Left ventricle myocardium inferior (tissue), 1 donor: Measurements from ENCODE around the gene TCFL5. TPM values are rescaled to one million over a fixed set of nuclear protein-coding genes. Genes with fewer than 3 reads are reported as not detected.
A peak's percentile ranks its signal among the peaks of the same experiment; 100 is the strongest.

ENCODE experiments used
- DNase-seq: peaks from one replicate; pipeline ENCODE4 v3.0.0-alpha.2; 2020
- H3K27ac ChIP-seq: fragments of 200-600 bp; replicated peaks from 2 replicates; pipeline ENCODE4 v1.8.0; 2021
- H3K27me3 ChIP-seq: fragments of 200-600 bp; 2 replicates; pipeline ENCODE4 v1.8.0; 2021; ENCODE audit warnings: low read depth
- H3K36me3 ChIP-seq: fragments of 200-600 bp; 2 replicates; pipeline ENCODE4 v1.8.0; 2021
- H3K4me1 ChIP-seq: fragments of 200-600 bp; 2 replicates; pipeline ENCODE4 v1.8.0; 2021
- H3K4me3 ChIP-seq: fragments of 200-600 bp; 2 replicates; pipeline ENCODE4 v1.8.0; 2021; ENCODE audit warnings: mild to moderate bottlenecking, moderate library complexity
- H3K9me3 ChIP-seq: fragments of 200-600 bp; replicated peaks from 2 replicates; pipeline ENCODE4 v1.8.0; 2021
- intact Hi-C: fragments of 100-400 bp; cut with micrococcal nuclease; formaldehyde crosslinking; loops from one replicate; pipeline ENCODE4 v1.11.0; 2022
- total RNA-seq: library from RNA; stranded (reverse); fragmentation: NEBNext Ultra II Directional; extraction: Animal tissue kit (Norgen Biotek cat#: 25700); gene quantifications from one replicate; pipeline ENCODE4 v1.2.1, GENCODE V29; 2021
- TF ChIP-seq, protein P1 (sequence below): fragments of 200-600 bp; IDR thresholded peaks from 2 replicates; pipeline ENCODE4 v1.8.0; 2021; ENCODE audit warnings: antibody characterized with exemption, mild to moderate bottlenecking, borderline replicate concordance
- donor health status: DM: no; HTN: yes; CAD: no; lungs with severe emphysema.

The TCFL5 gene
- total RNA-seq, 1 donor from 2014 or later = 6.6 TPM

DNA sequence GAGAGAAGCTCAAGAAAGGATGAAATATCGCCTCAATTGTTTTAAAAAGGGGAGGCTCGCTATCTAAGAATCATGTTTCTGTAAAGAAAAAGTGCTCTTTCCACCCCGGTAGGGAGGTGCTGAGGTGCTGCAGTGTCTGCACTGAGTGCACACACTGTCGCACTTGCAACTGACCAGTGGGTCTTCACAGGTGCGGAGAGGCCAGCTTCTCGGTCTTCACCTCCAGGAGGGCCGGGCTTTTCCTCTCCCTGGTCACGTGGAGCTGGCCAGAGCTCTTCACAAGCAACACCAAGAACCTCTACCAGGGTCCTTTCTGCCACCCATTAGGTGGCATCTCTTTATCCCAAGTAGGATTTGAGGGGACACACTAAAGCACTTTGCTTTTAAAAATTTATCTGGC, 27.8 kb upstream of the TCFL5 start:
- intact Hi-C loops = no loop called here
- no peaks in the 10 kb centered on the region for H3K27me3 ChIP-seq
- H3K4me3 ChIP-seq = no peak overlapping the region
- no peaks in the 10 kb centered on the region for H3K9me3 ChIP-seq
- TF ChIP-seq, protein P1, sequence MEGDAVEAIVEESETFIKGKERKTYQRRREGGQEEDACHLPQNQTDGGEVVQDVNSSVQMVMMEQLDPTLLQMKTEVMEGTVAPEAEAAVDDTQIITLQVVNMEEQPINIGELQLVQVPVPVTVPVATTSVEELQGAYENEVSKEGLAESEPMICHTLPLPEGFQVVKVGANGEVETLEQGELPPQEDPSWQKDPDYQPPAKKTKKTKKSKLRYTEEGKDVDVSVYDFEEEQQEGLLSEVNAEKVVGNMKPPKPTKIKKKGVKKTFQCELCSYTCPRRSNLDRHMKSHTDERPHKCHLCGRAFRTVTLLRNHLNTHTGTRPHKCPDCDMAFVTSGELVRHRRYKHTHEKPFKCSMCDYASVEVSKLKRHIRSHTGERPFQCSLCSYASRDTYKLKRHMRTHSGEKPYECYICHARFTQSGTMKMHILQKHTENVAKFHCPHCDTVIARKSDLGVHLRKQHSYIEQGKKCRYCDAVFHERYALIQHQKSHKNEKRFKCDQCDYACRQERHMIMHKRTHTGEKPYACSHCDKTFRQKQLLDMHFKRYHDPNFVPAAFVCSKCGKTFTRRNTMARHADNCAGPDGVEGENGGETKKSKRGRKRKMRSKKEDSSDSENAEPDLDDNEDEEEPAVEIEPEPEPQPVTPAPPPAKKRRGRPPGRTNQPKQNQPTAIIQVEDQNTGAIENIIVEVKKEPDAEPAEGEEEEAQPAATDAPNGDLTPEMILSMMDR = no peak
- no peak for DNase-seq
- no peak overlapping the region for H3K27ac ChIP-seq
- peaks cover 13% of the 10 kb centered on the region for H3K4me1 ChIP-seq
- H3K36me3 ChIP-seq = peaks cover 77% of the 10 kb centered on the region

- H3K9me3 ChIP-seq = no peaks in the 10 kb centered on the region
- H3K27me3 ChIP-seq = no peaks in the 10 kb centered on the region
- intact Hi-C loops = no loop called here
- no peak overlapping the region for H3K4me3 ChIP-seq
- H3K4me1 ChIP-seq = peaks cover 13% of the 10 kb centered on the region
- H3K27ac ChIP-seq = no peak overlapping the region
- peaks cover 72% of the 10 kb centered on the region for H3K36me3 ChIP-seq
- TF ChIP-seq, protein P1 = no peak
- no peak for DNase-seq
These were observed 27.3 kb upstream of the TCFL5 start for GRCh38 chr20:62888910-62889309.

GRCh38 chr20:62888406-62888805, 26.8 kb upstream of the TCFL5 start:
- no peaks in the 10 kb centered on the region for H3K27me3 ChIP-seq
- peaks cover 13% of the 10 kb centered on the region for H3K4me1 ChIP-seq
- peaks cover 67% of the 10 kb centered on the region for H3K36me3 ChIP-seq
- TF ChIP-seq, protein P1 = no peak
- no peak overlapping the region for H3K27ac ChIP-seq
- no peaks in the 10 kb centered on the region for H3K9me3 ChIP-seq
- H3K4me3 ChIP-seq = no peak overlapping the region
- DNase-seq = no peak
- intact Hi-C loops = no loop called here

GRCh38 chr20:62887860-62888239, 26.2 kb upstream of the TCFL5 start:
- no peaks in the 10 kb centered on the region for H3K9me3 ChIP-seq
- H3K4me1 ChIP-seq = peaks cover 13% of the 10 kb centered on the region
- intact Hi-C loops = no loop called here
- peaks cover 62% of the 10 kb centered on the region for H3K36me3 ChIP-seq
- no peak for DNase-seq
- H3K4me3 ChIP-seq = no peak overlapping the region
- TF ChIP-seq, protein P1 = no peak
- H3K27ac ChIP-seq = peak overlapping the region; percentile 20
- no peaks in the 10 kb centered on the region for H3K27me3 ChIP-seq

GRCh38 chr20:62887152-62887859, 25.7 kb upstream of the TCFL5 start:
- Histone ChIP-seq H3K4me1 (peaks cover 13% of the 10 kb centered on the region), H3K9me3 (no peaks in the 10 kb centered on the region), H3K36me3 (peaks cover 56% of the 10 kb centered on the region), H3K27me3 (no peaks in the 10 kb centered on the region), H3K27ac (peak overlapping the region; percentile 20), H3K4me3 (no peak overlapping the region)
- intact Hi-C loops = no loop called here
- TF ChIP-seq, protein P1 = no peak
- DNase-seq = peak; percentile 66
